Activated T-cell treated with anti-CD3 and anti-CD28 coated beads, Interleukin-2, amount 50 U/mL, for 72 hours (primary cell): ENCODE measurements around the gene SLC12A1. TPM values are rescaled to one million over a fixed set of nuclear protein-coding genes. Genes with fewer than 3 reads are reported as not detected.

Source experiments
- ATAC-seq, 2 donors: fragments of 150-1000 bp; cut with Tn5 transposase; replicated peaks in 1 of 2; 2 replicates each; pipeline ENCODE4 v1.10.0; 2021; ENCODE audit warnings: moderate library complexity in 2 of 2, mild to moderate bottlenecking in 1 of 2
- DNase-seq, 2 donors: peaks; one replicate each; pipeline ENCODE4 v3.0.0; 2021 to 2022; ENCODE audit warnings: mixed read lengths in 1 of 2
- H3K27ac Mint-ChIP-seq: one replicate; pipeline ENCODE4 v1.8.0; 2022; ENCODE audit warnings: mild to moderate bottlenecking, moderate library complexity, mixed read lengths
- H3K27me3 Mint-ChIP-seq: one replicate; pipeline ENCODE4 v1.8.0; 2022; ENCODE audit warnings: low read depth, mixed read lengths
- H3K36me3 Mint-ChIP-seq, 2 donors: one replicate each; pipeline ENCODE4 v1.8.0; 2022; ENCODE audit warnings: mixed read lengths in 2 of 2, mild to moderate bottlenecking in 1 of 2; ENCODE audit not compliant: insufficient read depth in 2 of 2
- H3K4me1 Mint-ChIP-seq: one replicate; pipeline ENCODE4 v1.8.0; 2022; ENCODE audit warnings: low read depth, mixed read lengths
- H3K4me3 Mint-ChIP-seq, 2 donors: one replicate each; pipeline ENCODE4 v1.8.0; 2022; ENCODE audit warnings: mild to moderate bottlenecking in 2 of 2, mixed read lengths in 2 of 2, moderate library complexity in 2 of 2
- H3K9me3 Mint-ChIP-seq, 2 donors: one replicate each; pipeline ENCODE4 v1.8.0; 2022; ENCODE audit warnings: mixed read lengths in 2 of 2
- total RNA-seq, 2 donors: library from RNA; stranded (reverse); gene quantifications; one replicate each; pipeline ENCODE4 v1.2.3, GENCODE V29; 2022

The SLC12A1 gene
- total RNA-seq, 2 donors from 2014 or later, result not detected

GRCh38 chr15:48253172-48253571 lies 47.1 kb downstream of the SLC12A1 start:
- Mint-ChIP-seq H3K9me3 (no peaks in the 10 kb centered on the region), H3K27me3 (peaks cover 17% of the 10 kb centered on the region), H3K36me3 (no peaks in the 10 kb centered on the region), H3K27ac (no peak overlapping the region), H3K4me1 (no peaks in the 10 kb centered on the region), H3K4me3 (no peak overlapping the region)
- DNase-seq, result no peak
- ATAC-seq, result no peak

GRCh38 chr15:48265135-48265534 lies 59.0 kb downstream of the SLC12A1 start:
- no peaks in the 10 kb centered on the region for H3K9me3 Mint-ChIP-seq
- no peak overlapping the region for H3K4me3 Mint-ChIP-seq
- DNase-seq (no peak), ATAC-seq (no peak)
- H3K27me3 Mint-ChIP-seq, result peaks cover 24% of the 10 kb centered on the region
- no peak overlapping the region for H3K27ac Mint-ChIP-seq
- H3K4me1 Mint-ChIP-seq, result no peaks in the 10 kb centered on the region
- no peaks in the 10 kb centered on the region for H3K36me3 Mint-ChIP-seq

DNA sequence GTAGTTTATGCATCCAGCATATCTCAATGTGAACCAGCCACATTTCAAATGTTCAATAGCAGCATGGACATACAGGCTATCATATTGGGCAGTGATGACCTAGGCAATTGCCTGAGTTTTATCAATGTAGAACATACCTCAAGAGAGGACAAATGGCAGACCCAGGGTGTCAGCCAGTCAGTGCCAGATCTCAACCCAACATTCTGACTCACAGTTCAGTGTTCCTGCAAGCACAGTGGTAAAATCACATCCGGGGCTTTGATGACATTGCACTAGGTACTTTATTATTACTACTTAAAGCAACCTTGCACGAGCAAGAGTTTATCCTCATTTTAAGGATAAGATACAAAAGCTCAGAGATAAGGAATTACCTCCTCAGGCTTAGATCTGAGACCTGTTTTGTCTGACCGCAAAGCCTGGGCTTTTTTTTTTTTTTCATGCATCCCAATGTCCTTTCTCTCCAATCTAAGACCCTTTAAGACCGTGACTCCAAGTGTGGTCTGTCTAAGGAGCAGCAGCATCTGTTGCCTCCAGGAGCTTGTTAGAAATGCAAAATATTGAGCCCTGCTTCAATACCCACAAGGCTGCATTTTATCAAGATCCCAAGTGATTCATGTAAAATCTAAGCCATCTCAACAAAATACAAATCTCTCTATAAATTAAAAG lies 60.1 kb downstream of the SLC12A1 start:
- ATAC-seq (no peak), DNase-seq (no peak)
- Mint-ChIP-seq H3K36me3 (no peaks in the 10 kb centered on the region), H3K27me3 (peaks cover 24% of the 10 kb centered on the region), H3K4me1 (no peaks in the 10 kb centered on the region), H3K9me3 (no peaks in the 10 kb centered on the region), H3K27ac (no peak overlapping the region), H3K4me3 (no peak overlapping the region)

DNA sequence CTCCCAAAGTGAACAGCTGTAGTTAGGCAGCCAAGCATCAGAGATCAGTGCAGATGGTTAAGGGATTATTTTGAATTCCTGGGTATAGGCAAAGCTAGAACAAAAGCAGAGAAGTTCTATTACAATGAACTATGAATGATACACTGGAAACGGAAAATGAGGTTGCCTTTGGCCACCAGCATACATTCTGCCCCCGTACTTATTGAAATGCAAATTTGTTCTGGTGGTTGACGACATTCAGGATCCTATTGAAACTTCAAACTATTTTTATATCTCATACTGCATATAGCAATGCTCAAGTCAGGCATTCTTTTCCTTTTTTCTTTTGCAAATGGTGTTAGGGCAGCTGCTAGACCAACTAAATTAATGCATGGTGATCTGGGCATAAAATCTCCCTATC lies 61.7 kb downstream of the SLC12A1 start:
- no peak for ATAC-seq
- Mint-ChIP-seq H3K4me3 (no peak overlapping the region), H3K9me3 (no peaks in the 10 kb centered on the region), H3K27ac (no peak overlapping the region), H3K27me3 (peaks cover 19% of the 10 kb centered on the region), H3K4me1 (no peaks in the 10 kb centered on the region), H3K36me3 (no peaks in the 10 kb centered on the region)
- no peak for DNase-seq

DNA sequence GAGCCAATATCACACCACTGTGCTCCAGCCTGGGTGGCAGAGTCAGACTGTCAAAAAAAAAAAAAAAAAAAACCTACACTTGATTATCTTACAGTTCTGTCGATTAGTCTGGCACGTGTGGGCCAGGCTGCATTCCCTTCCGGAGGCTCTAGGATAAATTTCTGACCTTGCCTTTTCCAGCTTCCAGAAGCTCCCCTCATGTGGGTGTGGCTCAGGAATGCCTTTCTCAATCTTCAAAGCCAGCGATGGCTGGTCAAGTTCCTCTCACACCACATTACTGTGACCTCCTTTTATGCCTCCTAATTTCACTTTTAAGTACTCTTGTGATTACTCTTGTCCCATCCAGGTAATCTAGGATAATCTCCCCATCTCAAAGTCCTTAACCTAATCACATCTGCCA lies 66.9 kb downstream of the SLC12A1 start:
- no peaks in the 10 kb centered on the region for H3K9me3 Mint-ChIP-seq

GRCh38 chr15:48278666-48279065 lies 72.6 kb downstream of the SLC12A1 start:
- no peaks in the 10 kb centered on the region for H3K36me3 Mint-ChIP-seq
- ATAC-seq, result no peak

More for the DNA sequence above, 66.9 kb downstream of the SLC12A1 start:
- Mint-ChIP-seq H3K36me3 (no peaks in the 10 kb centered on the region), H3K4me3 (no peak overlapping the region), H3K27ac (no peak overlapping the region), H3K4me1 (no peaks in the 10 kb centered on the region), H3K27me3 (no peaks in the 10 kb centered on the region)
- DNase-seq (no peak), ATAC-seq (no peak)

GRCh38 chr15:48279608-48280007 lies 73.5 kb downstream of the SLC12A1 start:
- Mint-ChIP-seq H3K9me3 (no peaks in the 10 kb centered on the region), H3K27me3 (peaks cover 14% of the 10 kb centered on the region), H3K27ac (no peak overlapping the region), H3K4me1 (no peaks in the 10 kb centered on the region), H3K4me3 (no peak overlapping the region), H3K36me3 (no peaks in the 10 kb centered on the region)
- no peak for DNase-seq
- no peak for ATAC-seq

More at GRCh38 chr15:48278666-48279065, 72.6 kb downstream of the SLC12A1 start:
- DNase-seq, result no peak
- peaks cover 9% of the 10 kb centered on the region for H3K27me3 Mint-ChIP-seq
- H3K9me3 Mint-ChIP-seq, result no peaks in the 10 kb centered on the region
- no peak overlapping the region for H3K27ac Mint-ChIP-seq
- H3K4me1 Mint-ChIP-seq, result no peaks in the 10 kb centered on the region
- no peak overlapping the region for H3K4me3 Mint-ChIP-seq

DNA sequence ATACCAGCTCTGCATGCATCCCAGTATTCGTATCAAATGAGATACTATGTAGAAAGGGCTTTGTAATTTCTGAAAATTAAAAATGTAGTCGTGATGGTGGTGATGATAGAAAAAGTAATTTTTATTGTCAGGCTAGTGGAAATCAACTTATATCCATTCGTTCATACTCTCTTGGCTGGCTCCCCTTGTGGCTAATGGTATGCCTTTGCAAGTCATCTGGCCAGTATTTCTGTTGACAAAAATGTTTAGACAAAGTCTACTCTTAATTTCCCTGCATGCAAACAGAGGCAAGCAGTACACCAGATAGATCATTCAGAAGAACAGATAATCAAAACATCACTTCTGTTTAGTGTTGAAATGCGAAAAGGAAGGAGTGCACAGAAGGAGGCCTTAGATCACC lies 75.6 kb downstream of the SLC12A1 start:
- Mint-ChIP-seq H3K4me3 (no peak overlapping the region), H3K27me3 (peaks cover 21% of the 10 kb centered on the region), H3K36me3 (no peaks in the 10 kb centered on the region), H3K9me3 (no peaks in the 10 kb centered on the region), H3K27ac (no peak overlapping the region), H3K4me1 (no peaks in the 10 kb centered on the region)
- ATAC-seq (no peak), DNase-seq (no peak)

DNA sequence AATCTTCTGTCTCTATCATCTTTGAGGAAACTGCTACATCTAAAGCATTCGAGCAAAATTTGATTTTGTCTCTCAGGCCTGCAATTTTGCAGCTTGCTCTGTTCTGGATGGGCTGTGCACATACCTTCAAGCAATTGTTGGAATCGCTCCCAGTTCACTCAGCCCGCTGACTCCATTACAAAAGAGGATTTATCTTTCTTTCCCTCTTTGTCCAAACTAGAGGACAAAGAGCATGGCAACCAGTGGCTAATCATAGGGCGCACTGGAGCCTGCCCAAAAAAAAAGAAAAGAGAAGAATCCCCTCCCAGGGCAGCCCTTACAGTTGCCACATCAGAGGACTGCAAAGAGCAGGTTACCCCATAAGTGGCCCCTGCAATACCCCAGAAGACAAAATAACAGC lies 76.1 kb downstream of the SLC12A1 start:
- DNase-seq, result no peak
- Mint-ChIP-seq H3K4me3 (no peak overlapping the region), H3K27ac (no peak overlapping the region), H3K36me3 (no peaks in the 10 kb centered on the region), H3K4me1 (no peaks in the 10 kb centered on the region), H3K27me3 (peaks cover 21% of the 10 kb centered on the region), H3K9me3 (no peaks in the 10 kb centered on the region)
- ATAC-seq, result no peak

DNA sequence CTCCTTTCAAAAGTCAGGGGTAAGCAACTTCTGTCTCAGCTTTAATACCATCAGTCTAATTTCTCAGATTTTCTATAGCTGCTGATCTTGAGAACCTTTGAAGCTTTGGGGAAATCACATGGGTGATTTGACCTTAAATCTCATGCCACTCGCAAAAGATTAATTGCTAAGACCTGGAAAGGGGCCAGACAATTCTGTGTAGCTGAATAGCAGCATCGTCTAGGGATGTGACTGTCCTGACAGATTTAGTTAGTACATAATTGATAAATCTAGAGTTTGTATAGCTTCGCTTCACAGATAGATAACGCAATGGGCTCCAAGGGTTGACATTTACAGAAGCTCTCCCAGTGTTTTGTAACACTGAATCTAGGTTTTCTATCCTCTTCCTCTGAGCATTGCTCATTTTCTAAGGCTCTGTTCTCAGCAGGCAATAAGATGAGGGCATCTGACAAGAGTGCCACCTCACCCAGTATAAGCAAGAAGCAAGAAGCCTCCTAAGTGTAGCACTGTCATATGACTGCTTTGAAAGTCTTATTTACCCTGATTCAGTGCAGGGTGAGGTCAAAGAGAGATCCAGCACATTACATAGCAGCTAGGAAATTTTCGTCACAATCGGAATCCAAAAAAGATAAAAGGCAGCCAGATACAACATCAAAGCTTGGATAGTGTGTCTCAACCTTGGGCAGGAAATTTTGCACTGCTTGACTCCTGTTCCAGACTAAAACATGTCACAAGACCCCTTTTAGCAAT lies 77.5 kb downstream of the SLC12A1 start:
- Mint-ChIP-seq H3K27me3 (peaks cover 21% of the 10 kb centered on the region), H3K27ac (no peak overlapping the region), H3K4me3 (no peak overlapping the region), H3K4me1 (no peaks in the 10 kb centered on the region), H3K36me3 (no peaks in the 10 kb centered on the region), H3K9me3 (no peaks in the 10 kb centered on the region)
- ATAC-seq, result no peak
- no peak for DNase-seq

- Mint-ChIP-seq H3K27me3 (peaks cover 20% of the 10 kb centered on the region), H3K4me1 (no peaks in the 10 kb centered on the region), H3K4me3 (peak overlapping the region in 1 of 2 donors; percentile 31), H3K9me3 (no peaks in the 10 kb centered on the region), H3K27ac (no peak overlapping the region), H3K36me3 (no peaks in the 10 kb centered on the region)
- DNase-seq (peak; percentile 24 to 55), ATAC-seq (peak in 1 of 2 donors; percentile 52)
Observed at GRCh38 chr15:48285329-48286214, 79.5 kb downstream of the SLC12A1 start.

DNA sequence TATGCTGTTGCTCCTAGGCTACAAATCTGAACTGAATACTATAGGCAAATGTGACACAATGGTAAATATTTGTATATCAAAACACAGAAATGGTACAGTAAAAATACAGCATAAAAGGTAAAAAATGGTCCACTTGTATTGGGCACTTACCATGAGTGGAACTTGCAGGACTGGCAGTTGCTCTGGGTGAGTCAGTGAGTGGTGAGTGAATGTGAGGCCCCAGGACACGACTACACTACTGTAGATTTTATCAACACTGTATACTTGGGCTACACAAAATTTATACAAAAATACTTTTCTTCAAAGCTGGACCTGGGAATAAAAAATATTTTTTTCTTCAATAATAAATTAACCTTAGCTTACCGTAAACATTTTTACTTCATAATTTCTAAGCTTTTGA lies 83.5 kb downstream of the SLC12A1 start:
- no peak overlapping the region for H3K4me3 Mint-ChIP-seq
- no peaks in the 10 kb centered on the region for H3K36me3 Mint-ChIP-seq
- no peaks in the 10 kb centered on the region for H3K9me3 Mint-ChIP-seq
- H3K27ac Mint-ChIP-seq, result no peak overlapping the region
- H3K27me3 Mint-ChIP-seq, result peaks cover 11% of the 10 kb centered on the region
- DNase-seq, result no peak
- H3K4me1 Mint-ChIP-seq, result peaks cover 6% of the 10 kb centered on the region
- no peak for ATAC-seq

GRCh38 chr15:48292458-48292857 lies 86.4 kb downstream of the SLC12A1 start:
- Mint-ChIP-seq H3K4me1 (peaks cover 6% of the 10 kb centered on the region), H3K27me3 (peaks cover 4% of the 10 kb centered on the region), H3K27ac (no peak overlapping the region), H3K36me3 (no peaks in the 10 kb centered on the region), H3K9me3 (no peaks in the 10 kb centered on the region), H3K4me3 (no peak overlapping the region)
- DNase-seq, result peak in 1 of 2 donors; percentile 3
- ATAC-seq, result peak; percentile 37 to 71
